Fibroblast of villous mesenchyme (primary cell): ENCODE data around the gene ISG15. TPM values are rescaled to one million over a fixed set of nuclear protein-coding genes. Genes with fewer than 3 reads are reported as not detected.

Experiments used
- DNase-seq: peaks from one replicate; pipeline ENCODE4 v3.0.0-alpha.2; 2010; ENCODE audit warnings: low read depth
- H3K4me3 ChIP-seq: 2 replicates; pipeline ENCODE4 v1.5.1; 2011; ENCODE audit warnings: low read depth, mild to moderate bottlenecking, low read length
- total RNA-seq: library from RNA; depleted of rRNA; stranded (reverse); fragments of >200 nt; gene quantifications from 2 replicates; pipeline ENCODE4 v1.2.3, GENCODE V29; 2012
- TF ChIP-seq, protein P1 (sequence below): IDR thresholded peaks from 2 replicates; pipeline ENCODE4 v1.5.1; 2012; ENCODE audit warnings: low read depth, mild to moderate bottlenecking, low read length; ENCODE audit not compliant: insufficient read depth

Gene ISG15
- total RNA-seq, 1 donor: 137 TPM

DNA sequence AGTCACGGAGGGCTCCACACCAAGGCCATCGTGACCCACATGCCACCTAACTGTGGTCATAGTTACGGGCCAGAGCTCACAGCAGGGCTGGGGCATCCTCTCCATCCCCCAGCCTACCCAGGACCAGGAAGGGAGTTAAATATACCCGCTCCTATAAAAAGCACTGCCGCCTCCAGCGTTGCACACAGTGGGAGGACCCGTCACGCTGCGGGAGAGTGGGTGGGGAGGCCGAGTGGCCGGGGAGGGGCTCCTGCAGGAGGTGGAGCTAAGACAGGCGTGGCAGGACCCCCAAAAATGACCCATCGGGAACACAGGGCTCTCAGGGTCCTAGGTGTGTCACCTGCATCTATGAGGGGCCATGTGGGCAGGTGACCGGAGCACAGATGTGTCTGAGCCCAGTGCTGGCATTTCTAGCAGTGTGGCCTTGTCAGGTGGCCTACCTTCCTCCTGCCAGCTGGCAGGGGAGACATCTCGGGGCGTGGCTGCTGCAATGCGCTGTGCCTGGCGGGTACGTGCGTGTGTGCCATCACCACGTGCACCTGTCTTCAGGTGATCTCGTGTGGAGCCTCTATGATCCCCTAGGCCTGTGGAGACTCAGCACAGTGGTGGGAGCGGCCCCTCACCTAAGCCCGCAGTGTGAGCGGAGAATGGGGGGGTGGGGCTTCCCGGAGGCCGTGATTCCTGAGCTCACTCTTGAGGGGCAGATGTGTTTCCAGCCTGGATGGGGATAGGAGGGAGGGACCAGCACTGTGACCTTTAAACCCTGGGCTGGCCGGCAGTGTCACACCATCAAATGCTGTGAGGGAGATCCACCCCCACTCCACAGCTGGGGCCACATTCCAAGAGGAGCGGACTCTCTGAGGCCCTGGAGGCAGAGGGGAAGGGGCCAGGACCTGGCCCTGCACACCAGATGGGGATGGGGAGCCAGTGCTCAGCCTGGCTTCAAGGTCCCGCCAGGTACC lies 24.4 kb downstream of the ISG15 start:
- H3K4me3 ChIP-seq: no peak overlapping the region
- TF ChIP-seq, protein P1, sequence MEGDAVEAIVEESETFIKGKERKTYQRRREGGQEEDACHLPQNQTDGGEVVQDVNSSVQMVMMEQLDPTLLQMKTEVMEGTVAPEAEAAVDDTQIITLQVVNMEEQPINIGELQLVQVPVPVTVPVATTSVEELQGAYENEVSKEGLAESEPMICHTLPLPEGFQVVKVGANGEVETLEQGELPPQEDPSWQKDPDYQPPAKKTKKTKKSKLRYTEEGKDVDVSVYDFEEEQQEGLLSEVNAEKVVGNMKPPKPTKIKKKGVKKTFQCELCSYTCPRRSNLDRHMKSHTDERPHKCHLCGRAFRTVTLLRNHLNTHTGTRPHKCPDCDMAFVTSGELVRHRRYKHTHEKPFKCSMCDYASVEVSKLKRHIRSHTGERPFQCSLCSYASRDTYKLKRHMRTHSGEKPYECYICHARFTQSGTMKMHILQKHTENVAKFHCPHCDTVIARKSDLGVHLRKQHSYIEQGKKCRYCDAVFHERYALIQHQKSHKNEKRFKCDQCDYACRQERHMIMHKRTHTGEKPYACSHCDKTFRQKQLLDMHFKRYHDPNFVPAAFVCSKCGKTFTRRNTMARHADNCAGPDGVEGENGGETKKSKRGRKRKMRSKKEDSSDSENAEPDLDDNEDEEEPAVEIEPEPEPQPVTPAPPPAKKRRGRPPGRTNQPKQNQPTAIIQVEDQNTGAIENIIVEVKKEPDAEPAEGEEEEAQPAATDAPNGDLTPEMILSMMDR: no peak
- no peak for DNase-seq

GRCh38 chr1:1038694-1039093 lies 25.4 kb downstream of the ISG15 start:
- no peak overlapping the region for H3K4me3 ChIP-seq
- no peak for DNase-seq
- TF ChIP-seq, protein P1: no peak

GRCh38 chr1:1039145-1039910 lies 26.0 kb downstream of the ISG15 start:
- TF ChIP-seq, protein P1: no peak

DNA sequence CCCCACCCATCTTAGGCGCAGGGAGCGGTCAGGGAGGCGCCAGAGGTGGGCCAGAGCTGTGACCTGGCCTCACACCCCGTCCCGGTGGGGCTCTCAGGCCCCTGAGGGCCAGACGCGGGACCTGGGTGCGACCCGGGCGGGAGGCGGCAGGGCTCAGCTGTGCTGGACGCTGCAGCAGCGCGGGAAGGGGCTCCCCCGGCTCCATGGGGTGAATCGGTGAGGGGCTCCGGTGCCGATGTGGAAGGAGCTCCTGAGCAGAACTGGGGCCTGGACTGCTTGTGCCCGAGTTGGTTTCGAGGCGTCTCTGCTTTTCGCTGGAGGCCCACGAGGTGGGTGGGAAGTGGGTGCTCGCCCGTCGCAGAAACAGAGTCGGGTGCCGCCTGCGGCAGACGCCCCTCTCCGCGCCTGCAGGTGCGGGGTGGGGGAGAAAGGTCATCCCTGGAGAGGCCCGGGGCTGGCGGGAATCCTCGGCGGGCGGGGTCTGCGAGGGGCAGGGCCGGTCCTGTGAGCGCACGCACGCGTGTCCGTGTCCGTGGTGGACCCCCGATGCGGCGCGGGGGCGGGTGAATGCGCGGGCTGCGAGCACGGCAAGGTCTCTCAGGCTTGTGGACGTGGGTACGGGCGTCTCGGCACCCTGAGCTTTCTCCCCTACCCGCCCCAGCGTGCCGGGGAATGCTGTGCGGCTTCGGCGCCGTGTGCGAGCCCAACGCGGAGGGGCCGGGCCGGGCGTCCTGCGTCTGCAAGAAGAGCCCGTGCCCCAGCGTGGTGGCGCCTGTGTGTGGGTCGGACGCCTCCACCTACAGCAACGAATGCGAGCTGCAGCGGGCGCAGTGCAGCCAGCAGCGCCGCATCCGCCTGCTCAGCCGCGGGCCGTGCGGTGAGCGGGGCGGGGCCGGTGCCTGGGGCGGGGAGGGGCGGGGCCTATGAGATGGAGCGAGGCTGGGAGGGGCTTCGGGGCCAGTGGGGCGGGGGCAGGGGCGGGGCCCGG lies 27.0 kb downstream of the ISG15 start:
- TF ChIP-seq, protein P1: peak; percentile 18
- H3K4me3 ChIP-seq: peak overlapping the region; percentile 49
- peak; percentile 89 for DNase-seq

More at GRCh38 chr1:1039145-1039910, 26.0 kb downstream of the ISG15 start:
- H3K4me3 ChIP-seq: no peak overlapping the region
- DNase-seq: no peak

GRCh38 chr1:1041092-1041523 lies 27.8 kb downstream of the ISG15 start:
- DNase-seq: no peak
- H3K4me3 ChIP-seq: no peak overlapping the region
- TF ChIP-seq, protein P1: no peak

DNA sequence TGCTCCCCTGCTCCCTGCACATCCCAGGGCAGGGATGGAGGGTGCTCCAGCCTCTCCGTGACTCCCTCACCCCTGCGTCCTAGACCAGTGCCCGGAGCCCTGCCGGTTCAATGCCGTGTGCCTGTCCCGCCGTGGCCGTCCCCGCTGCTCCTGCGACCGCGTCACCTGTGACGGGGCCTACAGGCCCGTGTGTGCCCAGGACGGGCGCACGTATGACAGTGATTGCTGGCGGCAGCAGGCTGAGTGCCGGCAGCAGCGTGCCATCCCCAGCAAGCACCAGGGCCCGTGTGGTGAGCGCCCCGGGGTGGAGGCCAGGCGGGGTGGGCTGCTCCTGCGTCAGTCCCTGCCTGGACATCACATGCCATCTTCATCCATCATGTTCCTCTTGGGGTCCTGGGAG lies 28.6 kb downstream of the ISG15 start:
- H3K4me3 ChIP-seq: no peak overlapping the region
- TF ChIP-seq, protein P1: no peak

More for the DNA sequence above, 28.6 kb downstream of the ISG15 start:
- DNase-seq: no peak
